GM19463 (cell line): ENCODE results near the gene HBB.

ENCODE experiments used
- ATAC-seq: cut with Tn5 transposase; IDR thresholded peaks from one replicate; pipeline ENCODE4 v1.9.1; 2021; ENCODE audit warnings: mild to moderate bottlenecking, moderate library complexity; ENCODE audit not compliant: unreplicated experiment

Gene HBB

GRCh38 chr11:5228124-5228523 lies 1.3 kb upstream of the HBB start:
- ATAC-seq: no peak

DNA sequence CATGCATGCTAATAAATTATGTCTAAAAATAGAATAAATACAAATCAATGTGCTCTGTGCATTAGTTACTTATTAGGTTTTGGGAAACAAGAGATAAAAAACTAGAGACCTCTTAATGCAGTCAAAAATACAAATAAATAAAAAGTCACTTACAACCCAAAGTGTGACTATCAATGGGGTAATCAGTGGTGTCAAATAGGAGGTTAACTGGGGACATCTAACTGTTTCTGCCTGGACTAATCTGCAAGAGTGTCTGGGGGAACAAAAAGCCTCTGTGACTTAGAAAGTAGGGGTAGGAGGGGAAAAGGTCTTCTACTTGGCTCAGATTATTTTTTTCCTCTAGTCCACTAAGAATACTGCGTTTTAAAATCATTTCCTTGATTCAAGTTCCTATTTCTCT lies 810 bp upstream of the HBB start:
- ATAC-seq: no peak

- no peak for ATAC-seq
Observed at GRCh38 chr11:5225480-5225871, 1.4 kb downstream of the HBB start.

DNA sequence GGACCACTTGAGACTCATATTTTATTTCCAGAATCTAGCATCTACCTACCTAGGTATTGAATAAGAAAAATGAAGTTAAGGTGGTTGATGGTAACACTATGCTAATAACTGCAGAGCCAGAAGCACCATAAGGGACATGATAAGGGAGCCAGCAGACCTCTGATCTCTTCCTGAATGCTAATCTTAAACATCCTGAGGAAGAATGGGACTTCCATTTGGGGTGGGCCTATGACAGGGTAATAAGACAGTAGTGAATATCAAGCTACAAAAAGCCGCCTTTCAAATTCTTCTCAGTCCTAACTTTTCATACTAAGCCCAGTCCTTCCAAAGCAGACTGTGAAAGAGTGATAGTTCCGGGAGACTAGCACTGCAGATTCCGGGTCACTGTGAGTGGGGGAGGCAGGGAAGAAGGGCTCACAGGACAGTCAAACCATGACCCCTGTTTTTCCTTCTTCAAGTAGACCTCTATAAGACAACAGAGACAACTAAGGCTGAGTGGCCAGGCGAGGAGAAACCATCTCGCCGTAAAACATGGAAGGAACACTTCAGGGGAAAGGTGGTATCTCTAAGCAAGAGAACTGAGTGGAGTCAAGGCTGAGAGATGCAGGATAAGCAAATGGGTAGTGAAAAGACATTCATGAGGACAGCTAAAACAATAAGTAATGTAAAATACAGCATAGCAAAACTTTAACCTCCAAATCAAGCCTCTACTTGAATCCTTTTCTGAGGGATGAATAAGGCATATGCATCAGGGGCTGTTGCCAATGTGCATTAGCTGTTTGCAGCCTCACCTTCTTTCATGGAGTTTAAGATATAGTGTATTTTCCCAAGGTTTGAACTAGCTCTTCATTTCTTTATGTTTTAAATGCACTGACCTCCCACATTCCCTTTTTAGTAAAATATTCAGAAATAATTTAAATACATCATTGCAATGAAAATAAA lies 2.1 kb downstream of the HBB start:
- no peak for ATAC-seq

DNA sequence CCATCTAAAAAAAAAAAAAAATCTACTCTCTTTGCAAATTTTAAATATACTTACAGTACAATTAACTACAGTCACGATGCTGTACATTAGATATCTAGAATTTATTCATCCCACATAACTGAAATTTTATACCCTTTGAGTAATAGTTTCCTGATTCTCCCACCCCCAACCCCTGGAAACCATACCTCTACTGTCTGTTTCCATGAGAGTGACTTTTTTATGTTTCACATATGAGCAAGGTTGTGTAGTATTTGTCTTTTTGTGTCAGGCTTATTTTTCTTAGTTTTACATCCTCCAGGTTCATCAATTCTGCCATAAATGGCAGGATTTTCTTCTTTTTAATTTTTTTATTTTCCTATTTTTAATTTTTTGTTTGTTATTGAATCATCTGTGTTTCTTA lies 3.2 kb downstream of the HBB start:
- ATAC-seq: no peak

DNA sequence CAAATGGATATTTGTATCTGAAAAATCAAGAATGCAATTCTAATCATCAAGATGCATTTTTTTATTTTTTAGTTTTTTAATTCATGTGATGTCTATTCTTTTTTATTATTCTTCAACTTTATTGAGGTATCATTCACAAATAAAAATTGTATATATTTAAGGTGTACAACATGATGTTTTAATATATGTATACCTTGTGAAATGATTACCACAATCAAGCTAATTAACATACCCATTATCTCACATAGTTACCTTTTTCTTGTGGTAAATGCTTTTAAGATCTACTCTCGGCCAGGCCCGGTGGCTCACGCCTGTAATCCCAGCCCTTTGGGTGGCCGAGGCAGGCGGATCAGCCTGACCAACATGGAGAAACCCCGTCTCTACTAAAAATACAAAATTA lies 3.7 kb downstream of the HBB start:
- no peak for ATAC-seq

- no peak for ATAC-seq
Observed at GRCh38 chr11:5210376-5210885, 16.4 kb downstream of the HBB start.

- ATAC-seq: peak; percentile 79
Observed at GRCh38 chr11:5204787-5205186, 22.1 kb downstream of the HBB start.

GRCh38 chr11:5203366-5203765 lies 23.5 kb downstream of the HBB start:
- ATAC-seq: no peak

DNA sequence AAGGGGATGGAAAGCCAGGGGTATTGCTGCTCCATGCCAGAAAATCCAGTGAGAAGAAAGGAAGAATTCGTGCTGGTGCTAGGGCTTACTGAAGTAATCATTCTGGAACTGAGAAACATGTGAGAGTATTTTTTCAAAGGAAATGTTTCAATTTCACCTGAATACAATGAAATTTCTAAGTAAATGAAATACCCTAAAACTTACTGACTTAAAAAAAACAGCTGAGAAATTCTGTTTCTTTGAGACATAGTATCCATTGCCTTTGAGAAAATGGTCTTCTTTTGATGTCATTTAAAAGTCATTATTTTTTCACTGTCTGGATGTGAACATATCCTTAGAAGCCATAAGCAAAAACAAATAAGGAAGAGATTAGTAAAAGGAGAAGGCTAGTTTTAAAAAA lies 26.3 kb downstream of the HBB start, which contains the start of gene OR51V1:
Gene OR51V1, minus strand, starts transcription at position 101 of the 400 bp plus-strand sequence. Its CDS starts 0 bp downstream, at position 101.
- no peak for ATAC-seq

DNA sequence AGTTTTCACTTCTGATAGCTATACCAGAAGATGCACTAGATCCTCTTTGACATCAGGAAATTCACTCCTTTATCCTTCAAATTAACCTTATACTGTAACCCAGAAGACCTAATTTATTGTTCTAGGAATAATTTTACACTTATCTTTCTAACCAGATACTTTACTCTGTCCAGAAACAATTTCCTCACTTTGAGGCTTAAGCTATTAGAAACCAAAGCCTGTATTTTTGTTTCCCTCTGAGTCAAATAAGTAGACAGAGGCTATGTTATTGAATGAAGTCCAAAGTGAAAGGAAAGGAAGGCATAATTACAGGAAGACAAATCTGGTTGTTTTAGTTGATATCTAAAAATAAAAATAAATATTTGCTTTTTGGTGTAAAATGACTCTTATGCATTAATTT lies 28.6 kb downstream of the HBB start:
- ATAC-seq: no peak

DNA sequence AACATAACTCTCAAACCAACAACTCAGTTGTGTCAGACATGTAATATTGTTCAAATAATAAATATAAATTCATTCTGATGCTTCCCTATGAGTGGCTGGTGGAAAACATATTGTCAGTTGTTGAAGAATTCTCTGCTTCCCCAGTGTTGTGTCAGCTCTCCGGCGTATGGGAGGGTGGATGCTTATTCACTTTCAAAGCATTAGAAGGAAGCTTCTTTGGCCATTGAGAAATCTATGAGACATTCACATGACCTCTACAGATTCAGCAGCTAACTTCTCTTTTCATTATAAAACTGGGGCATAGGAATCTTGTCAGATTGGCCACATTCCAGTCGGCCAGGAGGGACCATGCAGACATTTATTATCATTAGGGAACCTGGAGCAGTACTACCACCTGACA lies 29.3 kb downstream of the HBB start:
- no peak for ATAC-seq

GRCh38 chr11:5196731-5197130 lies 30.1 kb downstream of the HBB start:
- ATAC-seq: no peak

- ATAC-seq: no peak
Observed at GRCh38 chr11:5196067-5196466, 30.8 kb downstream of the HBB start.

GRCh38 chr11:5192738-5193137 lies 34.1 kb downstream of the HBB start:
- ATAC-seq: no peak

- no peak for ATAC-seq
Observed at GRCh38 chr11:5188201-5188600, 38.7 kb downstream of the HBB start.

DNA sequence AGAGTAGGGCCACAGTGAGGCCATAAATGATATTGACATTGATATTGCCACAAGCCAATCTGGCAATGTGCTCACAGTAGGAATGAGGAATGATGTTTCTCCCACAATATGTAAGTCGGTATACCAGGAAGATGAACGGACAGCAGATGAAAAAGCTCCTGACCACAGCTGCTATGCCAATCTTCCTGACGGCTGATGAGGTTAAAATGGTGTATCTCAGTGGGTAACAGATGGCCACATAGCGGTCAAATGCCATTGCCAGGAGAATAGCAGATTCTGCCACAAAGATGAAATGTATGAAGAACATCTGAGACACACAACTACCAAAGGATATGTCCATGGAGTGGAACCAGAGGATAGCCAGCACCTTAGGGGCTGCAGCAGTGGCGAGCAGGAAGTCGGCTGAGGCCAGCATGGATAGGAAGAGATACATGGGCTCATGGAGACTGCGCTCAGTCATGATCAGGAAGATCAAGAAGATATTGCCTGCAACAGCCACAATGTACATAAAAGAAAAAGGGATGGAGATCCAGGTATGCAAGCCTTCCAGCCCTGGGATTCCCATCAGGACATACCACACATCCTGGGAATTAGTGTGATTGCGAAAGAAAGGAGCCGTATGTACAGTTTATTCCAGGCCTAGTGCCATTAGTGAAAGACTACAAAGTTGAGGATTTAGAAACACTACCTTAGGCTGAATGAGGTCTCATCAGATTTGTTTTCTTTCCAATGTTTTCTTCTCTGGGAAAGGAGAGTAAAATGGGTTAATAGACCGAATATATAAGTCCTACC lies 48.6 kb downstream of the HBB start:
- ATAC-seq: no peak
